NCI-H446 (cell line): ENCODE results near the gene CACNA1G.

Experiments
- DNase-seq, 2 experiments: peaks; one replicate each; lab custom pipeline; 2025; lab: John Stamatoyannopoulos, UW

The CACNA1G gene

DNA sequence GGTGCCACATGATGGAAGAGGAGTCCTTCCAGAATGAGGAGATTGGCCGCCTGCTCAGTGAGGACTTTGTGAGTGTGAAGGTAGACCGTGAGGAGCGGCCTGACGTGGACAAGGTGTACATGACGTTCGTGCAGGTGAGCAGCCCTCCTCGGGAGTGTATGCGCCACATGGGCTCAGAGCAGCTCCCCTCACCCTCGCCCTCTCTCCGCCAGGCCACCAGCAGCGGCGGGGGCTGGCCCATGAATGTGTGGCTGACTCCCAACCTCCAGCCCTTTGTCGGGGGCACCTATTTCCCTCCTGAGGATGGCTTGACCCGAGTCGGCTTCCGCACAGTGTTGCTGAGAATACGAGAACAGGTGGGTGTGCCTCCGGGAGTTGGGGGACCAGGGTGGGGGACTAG lies 11.7 kb upstream of the CACNA1G start:
- DNase-seq, result no peak

DNA sequence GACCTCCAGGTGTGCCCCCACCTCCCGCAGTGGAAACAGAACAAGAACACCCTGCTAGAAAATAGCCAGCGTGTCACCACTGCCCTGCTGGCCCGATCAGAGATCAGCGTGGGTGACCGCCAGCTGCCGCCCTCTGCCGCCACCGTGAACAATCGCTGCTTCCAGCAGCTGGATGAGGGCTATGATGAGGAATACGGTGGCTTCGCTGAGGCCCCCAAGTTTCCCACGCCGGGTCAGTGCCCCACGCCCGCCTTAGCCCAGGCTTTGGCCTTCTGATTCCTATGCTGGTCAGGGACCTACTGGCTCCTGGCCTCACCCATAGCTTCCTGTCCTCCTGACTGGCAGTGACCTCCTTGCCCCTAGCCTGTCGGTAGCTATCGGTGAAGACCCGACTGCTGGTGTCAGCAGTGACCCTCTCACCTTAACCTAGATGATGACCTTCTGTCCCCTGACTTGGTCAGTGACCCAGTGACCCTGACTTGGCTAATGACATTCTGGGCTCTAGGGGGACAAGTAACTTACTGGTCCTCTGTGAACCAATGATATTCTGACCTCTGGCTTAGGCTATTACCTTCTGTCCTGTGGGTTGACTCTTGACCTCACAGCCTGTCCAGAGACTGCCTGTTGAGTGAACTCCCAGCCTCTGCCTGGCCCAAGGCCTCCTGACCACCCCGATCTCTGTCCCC lies 11.1 kb upstream of the CACNA1G start:
- no peak for DNase-seq

DNA sequence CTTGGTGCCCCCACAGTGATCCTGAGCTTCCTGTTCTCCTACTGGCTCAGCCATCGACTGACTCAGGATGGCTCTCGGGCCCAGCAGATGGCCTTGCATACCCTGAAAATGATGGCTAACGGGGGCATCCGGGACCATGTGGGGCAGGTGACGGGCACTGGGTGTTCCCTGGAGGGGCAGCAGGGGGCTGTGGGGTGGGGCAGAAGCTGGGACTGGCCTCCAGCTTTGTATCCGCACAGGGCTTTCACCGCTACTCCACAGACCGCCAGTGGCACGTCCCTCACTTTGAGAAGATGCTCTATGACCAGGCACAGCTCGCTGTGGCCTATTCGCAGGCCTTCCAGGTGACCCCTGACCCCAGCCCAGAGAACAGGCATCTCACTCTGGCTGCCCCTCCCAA lies 10.5 kb upstream of the CACNA1G start:
- no peak for DNase-seq

DNA sequence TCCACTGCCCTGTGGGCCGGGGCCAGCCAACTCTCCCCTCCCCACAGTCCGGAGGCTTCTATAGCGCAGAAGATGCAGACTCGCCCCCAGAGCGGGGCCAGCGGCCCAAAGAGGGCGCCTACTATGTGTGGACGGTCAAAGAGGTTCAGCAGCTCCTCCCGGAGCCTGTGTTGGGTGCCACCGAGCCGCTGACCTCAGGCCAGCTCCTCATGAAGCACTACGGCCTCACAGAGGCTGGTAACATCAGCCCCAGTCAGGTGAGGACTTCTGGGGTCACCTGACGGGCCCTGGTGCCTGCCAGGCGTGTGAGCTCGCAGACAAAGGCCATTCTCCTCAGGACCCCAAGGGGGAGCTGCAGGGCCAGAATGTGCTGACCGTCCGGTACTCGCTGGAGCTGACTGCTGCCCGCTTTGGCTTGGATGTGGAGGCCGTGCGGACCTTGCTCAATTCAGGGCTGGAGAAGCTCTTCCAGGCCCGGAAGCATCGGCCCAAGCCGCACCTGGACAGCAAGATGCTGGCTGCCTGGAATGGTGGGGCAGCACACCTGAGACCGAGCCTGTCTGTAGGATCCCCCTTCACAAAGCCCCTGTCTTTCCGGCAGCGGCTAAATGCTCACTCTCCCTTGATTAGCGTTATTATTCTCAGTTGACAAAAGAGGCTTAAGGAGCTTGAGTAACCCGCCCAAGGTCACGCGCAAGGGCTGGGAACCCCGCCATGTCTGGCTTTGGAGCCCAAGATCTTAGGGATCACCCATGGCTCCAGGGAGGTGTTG lies 9.7 kb upstream of the CACNA1G start:
- peak in 1 of 2 experiments; percentile 42 for DNase-seq

DNA sequence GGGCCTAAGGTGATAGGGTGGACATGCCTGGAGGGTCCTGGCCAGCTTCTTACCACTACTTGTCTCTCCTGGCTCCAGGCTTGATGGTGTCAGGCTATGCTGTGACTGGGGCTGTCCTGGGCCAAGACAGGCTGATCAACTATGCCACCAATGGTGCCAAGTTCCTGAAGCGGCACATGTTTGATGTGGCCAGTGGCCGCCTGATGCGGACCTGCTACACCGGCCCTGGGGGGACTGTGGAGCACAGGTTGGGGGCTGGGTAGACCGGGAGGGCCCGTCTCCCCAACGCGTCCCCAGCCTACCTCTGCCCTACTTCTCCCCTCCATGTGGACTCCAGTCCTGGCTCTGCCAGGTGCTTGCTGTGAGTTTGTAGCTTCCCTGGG lies 9.1 kb upstream of the CACNA1G start:
- no peak for DNase-seq

DNA sequence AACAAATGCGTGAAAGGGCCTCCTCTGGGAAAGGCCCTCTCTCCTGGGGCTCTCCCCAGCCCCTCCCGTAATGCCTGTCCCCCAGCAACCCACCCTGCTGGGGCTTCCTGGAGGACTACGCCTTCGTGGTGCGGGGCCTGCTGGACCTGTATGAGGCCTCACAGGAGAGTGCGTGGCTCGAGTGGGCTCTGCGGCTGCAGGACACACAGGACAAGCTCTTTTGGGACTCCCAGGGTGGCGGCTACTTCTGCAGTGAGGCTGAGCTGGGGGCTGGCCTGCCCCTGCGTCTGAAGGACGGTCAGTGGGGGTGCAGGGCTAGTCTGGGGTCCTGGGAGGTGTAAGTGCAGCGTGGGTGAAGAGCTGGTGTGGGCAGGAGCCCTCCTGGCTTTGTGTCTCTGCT lies 8.6 kb upstream of the CACNA1G start:
- DNase-seq, result no peak

DNA sequence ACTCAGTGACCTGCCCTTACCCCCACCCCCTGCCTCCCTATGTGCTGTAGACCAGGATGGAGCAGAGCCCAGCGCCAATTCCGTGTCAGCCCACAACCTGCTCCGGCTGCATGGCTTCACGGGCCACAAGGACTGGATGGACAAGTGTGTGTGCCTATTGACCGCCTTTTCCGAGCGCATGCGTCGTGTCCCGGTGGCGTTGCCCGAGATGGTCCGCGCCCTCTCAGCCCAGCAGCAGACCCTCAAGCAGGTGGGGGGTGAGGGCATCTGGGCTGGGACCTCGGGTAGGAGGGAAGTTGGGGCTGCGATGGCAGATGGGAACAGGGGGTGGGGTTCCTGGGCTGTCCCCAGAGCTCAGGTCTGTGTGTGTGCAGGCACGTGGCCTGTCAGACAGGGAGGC lies 6.3 kb upstream of the CACNA1G start:
- no peak for DNase-seq

DNA sequence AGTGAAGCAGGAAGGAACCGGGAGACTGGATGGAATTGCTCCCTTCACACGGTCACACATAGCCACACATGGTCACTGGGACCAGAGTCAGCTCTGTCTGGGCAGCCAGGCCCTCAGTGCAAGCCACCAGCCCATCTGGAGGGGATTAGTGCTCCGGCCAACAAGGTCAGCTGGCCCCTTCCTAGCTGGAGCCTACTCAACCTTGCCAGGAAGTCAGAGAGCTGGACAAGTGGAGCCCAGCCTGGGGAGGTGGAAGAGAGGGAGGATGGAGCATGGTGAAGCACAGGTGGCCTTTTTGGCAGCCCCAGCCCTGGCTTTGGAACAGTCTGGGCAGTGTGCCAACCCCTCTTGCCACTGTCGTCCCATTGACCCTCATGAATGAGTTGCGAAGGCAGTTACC lies 3.7 kb upstream of the CACNA1G start:
- peak; percentile 58 to 84 for DNase-seq

DNA sequence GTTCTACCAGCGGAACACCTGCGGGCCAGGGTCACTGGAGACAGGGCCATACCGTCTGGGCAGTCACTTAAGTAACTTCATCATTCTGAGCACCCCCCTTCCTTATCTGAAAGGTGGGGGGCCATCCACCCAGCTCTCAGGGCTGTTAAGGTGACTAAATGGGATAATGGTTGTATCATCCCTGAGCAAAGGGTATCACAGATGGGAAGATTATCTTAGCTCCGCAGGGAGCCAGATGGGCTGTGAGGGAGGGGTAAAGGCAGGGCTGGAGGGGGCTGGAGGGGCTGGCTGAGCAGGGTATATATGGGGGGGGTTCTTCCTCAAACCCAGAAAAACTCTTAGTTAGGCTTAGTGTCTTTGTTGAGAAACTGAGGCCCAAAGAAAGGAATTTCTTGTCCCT lies 2.9 kb upstream of the CACNA1G start:
- DNase-seq, result no peak

DNA sequence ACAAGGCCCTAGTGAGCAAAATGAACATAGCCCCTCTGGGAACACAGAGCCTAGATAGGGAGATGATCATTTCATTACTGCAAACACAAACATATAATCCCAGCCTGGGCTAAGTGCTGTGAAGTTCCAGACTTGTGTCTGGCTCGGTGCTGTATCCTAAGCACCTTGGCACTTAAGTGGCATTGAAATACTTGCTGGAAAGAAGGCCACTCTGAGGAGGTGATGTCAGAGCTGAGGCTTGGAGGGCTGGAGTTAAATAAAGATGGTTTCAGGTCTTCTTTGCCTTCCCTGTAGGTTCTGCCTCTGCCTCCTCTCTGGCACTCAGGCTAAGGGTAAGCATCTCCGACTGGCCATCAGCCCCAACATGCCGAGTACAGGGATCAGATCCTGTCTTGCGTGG lies 2.4 kb upstream of the CACNA1G start:
- no peak for DNase-seq

DNA sequence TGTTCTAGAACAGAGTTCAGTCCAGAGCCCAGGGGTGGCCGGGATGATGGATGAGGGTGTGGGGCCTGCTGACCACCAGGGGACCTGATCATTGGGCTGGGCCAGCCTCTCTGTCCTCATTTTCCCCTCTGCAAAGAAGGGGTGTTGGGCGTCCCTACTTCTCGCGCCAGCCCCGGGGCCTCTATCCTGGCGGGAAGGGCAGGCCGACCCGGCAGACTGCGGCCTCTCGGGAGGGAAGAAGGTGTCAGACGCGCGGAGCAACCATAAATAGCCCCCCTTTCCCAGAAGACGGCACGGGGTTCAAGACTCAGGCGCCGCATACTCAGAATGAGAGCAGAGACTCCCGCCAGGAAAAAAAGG lies 2.0 kb upstream of the CACNA1G start:
- DNase-seq, result no peak

DNA sequence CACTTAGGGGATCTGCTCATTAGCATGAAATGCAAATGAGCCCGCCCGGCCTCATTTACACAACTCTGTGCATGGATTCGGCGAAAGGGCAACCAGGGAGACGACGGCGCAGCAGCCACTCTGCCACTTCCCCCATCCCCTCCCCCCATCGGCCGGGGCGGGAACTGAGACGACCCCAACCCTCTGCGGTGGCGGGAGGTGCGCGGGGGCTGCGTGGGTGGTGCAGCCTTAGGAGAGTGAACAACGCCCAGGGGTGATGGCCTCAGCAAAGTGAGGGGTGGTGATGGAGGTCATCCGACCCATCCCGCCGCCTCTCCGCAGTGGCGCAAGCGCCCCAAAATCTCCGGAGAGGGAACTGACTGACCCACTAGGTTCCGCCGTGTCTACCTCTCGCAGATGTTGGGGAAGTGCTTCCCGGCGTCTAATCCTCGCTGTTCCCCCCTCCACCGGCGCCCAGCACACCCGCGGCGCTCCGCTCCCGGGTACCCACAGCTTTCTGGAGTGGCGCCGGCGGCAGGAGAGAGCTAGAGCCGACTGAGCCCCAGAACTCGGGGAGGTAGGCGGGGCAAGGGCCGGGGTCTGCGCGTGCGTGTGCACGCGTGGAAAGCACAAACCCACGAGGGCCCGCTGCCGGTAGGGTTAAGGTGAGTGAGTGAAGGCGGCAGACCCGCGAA lies 1.4 kb upstream of the CACNA1G start:
- DNase-seq, result no peak

DNA sequence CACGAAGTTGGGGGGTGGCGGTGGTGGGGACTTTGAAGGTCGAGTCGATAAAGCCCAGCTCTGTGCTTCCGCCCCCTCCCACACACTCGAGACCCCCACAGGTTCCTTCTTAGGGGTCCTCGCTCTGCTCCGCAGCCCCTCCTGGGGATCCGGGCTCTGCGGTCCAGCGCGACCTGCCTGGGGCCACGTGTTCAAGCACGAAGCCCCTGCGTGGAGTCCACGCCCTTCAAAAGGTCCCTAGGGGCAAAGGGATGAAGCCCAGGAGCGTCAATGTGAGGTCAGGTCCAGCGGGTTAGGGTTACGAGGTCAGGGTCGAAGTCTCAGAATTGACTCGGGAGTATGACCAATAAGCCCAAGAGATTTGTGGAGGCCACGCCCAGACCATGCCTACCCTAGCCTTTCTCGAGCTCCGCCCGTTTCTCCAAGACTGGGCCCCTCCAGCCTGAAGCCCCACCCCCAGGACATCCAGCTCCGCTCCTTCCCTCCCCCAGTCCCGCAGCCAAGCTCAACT lies 786 bp upstream of the CACNA1G start:
- DNase-seq, result no peak

DNA sequence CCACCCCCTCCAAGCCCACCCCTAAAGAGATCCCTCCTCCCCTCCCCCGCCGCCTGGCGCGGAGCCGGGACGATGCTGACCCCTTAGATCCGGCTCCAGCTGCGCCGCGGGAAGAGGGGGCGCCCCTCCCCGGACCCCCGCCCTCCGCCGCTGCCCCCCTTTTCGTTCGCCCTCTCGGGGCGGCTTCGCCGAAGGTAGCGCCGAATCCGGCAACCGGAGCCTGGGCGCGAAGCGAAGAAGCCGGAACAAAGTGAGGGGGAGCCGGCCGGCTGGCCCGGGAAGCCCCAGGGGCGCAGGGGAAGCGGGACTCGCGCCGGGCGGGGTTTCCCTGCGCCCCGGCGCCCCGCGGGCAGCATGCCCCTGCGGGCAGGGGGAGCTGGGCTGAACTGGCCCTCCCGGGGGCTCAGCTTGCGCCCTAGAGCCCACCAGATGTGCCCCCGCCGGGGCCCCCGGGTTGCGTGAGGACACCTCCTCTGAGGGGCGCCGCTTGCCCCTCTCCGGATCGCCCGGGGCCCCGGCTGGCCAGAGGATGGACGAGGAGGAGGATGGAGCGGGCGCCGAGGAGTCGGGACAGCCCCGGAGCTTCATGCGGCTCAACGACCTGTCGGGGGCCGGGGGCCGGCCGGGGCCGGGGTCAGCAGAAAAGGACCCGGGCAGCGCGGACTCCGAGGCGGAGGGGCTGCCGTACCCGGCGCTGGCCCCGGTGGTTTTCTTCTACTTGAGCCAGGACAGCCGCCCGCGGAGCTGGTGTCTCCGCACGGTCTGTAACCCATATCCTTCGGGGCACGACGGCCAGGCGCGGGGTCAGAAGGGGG lies 623 bp downstream of the CACNA1G start:
- DNase-seq, result no peak

DNA sequence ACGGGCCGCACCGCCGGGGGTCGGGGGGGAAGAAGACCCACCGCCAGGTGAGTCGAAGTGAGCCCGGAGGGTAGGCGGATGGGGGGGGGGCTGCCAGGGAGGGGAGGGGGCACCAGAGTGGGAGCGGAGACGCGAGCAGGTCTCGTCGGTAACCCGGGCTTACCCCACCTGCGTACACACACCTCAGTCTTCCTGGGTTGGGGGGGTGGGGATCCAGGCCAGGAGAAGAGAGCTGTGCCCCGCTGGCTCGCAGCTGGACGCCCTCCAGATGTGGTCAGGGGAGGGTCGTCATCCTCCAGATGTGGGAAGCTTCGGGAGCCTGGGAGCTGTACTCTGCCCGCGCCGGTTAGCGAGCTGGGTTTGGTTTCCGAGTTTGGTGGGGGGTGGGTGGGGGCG lies 1.2 kb downstream of the CACNA1G start:
- no peak for DNase-seq

DNA sequence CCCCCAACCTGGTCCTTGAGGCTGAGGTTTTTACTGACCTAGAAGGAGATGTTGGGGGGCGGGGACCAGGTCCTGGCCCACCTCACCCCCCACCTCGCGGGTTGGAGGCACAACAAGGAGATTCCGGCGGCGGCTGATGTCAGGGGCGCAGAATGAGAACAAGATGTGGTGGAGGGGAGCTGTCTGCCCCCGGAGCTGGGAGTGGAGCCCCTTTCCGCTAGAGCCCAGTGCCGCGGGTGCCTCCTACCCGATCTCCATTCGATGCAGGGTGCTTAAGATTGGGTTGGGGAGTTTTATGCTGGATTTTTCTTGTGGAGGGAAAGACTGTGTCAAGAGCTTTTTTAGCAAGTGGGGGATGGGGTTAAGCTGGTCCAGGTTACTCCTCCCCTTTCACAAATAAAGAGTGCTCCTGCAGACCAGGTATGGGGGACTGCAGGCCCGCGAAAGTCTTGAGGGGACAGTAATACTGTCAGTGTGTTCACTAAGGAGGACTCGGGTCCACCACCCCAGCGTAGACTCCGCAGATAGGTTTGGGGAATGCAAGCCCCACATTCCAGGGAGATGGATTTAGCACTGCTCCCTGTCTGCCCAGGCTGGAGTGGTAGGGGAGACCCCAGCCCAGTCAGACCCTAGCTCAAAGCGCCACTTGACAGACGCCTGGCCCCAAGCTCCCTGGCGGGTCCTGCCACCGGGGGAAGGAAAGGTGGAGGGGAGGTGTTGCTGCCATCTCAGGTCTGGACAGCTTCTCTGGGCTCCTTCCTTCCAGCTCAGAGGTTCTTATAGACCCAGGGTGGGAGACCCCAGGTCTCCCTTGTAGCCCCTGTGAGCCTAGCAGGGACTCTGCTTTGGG lies 2.0 kb downstream of the CACNA1G start:
- no peak for DNase-seq

DNA sequence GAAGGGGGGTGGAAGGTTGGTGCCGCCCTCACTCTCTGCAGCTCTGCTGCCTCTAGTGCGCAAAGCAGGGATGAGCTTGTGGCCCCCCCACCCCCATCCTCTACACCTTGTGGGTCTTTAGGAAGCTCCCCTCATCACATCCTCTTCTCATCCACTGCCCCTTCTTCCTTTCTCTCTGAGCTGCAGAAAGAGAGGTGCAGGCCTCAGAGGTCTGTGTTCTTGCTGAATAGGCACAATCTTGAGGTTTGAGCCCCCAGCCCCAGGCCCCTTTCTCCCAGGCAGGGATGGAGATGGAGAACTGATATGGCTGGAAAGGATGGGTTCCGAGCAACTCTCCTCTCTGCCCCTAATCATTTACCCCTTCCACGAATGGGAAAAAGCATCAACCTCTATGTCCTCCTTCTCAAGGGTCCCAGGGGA lies 2.6 kb downstream of the CACNA1G start:
- DNase-seq, result no peak

DNA sequence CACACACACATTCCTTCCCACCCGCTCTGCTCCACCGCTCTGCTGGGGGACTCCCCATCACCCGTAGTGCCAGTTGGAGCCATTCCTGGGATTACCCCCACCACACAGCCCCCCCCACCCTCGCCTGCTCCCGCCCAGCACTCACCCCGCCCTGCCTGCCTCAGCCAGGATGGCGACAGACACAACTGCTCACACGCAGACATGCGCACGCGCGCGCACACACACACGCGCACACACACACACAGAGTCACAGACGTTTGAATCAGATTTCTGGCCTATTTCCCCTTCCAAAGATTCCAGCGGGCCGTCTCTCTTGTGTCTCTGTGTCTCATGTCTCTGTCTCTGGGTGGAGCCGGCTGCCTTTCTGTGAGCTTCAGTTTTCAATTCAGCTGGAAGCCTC lies 4.4 kb downstream of the CACNA1G start:
- peak in 1 of 2 experiments; percentile 18 for DNase-seq

DNA sequence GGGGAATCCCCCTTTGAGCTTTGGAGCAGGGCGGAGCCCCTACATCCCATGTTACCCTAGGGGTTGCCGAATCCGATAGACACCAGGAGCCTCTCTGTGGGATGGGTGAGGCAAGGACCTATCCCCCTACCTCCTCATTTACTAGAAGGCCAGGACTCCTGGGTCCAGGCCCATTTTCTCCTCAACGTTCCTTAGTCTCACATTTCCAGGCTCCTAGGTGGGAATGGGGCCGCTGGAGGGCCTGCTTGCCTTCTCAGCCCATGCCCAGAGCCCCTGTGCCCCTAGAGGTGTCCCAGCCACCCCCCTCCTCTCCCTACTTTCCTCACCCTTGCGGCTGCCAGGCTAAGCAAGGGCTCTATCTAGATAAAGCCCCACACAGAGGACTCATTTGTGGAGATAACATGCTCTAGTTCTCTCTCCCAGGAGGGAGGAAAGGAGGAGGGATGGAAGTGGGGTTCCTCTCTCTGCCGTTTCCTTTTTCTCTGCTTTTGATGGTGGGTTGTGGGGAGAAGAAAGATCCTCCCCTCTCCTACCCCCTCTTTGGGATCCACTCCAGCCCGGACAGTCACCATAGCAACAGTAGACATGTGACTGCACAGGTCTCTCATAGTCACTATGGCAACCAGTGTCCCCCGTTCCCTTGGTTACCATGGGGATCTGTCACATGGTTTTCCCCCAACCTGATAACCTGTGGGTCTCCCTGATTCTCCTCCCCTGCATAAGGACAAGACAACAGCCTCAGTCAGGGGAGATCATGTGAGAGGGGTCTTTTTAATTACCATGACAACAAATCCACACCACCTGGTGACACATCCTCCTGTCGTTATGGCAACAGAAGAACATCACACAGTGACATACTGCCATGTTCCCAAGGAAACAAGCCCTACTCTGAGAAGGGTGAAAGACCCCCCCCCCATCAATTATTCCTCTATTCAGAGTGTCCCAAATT lies 5.2 kb downstream of the CACNA1G start:
- DNase-seq, result peak; percentile 14 to 23

DNA sequence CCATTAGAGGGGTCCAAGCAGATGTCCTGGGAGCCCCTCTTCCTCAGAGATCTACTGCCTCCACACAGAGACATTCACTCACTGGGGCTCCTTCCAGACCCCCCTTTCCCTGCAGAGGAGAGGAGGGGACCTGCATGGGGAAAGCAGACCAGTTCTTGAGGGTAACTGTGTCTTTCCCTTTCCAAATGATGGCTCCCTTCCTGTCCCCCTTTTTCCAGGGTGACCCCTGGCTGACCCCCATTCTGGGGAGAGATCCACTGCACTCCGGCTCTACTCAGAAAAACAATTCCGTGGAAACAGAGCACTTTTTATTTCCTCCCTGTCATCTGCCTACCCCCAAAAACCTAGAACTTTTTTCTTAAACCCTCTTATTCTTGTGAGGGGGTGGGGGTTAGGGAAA lies 6.4 kb downstream of the CACNA1G start:
- no peak for DNase-seq
